ENCODE data around the gene ALPP. TPM values are rescaled to one million over a fixed set of nuclear protein-coding genes. Genes with fewer than 3 reads are reported as not detected.

Gene ALPP
- polyA plus RNA-seq, 1 of the 3 experiments (the other 2 are of a cell fraction), result not detected

- Histone ChIP-seq H3K9ac (no peak overlapping the region), H2AFZ (ENCODE audit: low read depth) (no peak overlapping the region), H3K27me3 (ENCODE audit: insufficient read depth) (peaks cover 18% of the 10 kb centered on the region; the same call in 1 of the 2 replicates), H3K4me2 (no peak overlapping the region), H3K27ac (ENCODE audit: low read depth in 2 of 2, low read length in 1 of 2) (no peak overlapping the region), H3K4me1 (ENCODE audit: control insufficient read depth in 1 of 2, insufficient read depth in 2 of 2, low read depth in 1 of 2, low read length in 1 of 2) (no peaks in the 10 kb centered on the region), H3K79me2 (ENCODE audit: insufficient read depth) (no peaks in the 10 kb centered on the region), H3F3A (replicated peaks; ENCODE audit: insufficient read depth) (no peaks in the 10 kb centered on the region), H3K36me3 (replicated peaks in 1 of 2; ENCODE audit: control insufficient read depth in 1 of 2, insufficient read depth in 2 of 2, low read length in 1 of 2) (no peaks in the 10 kb centered on the region), H4K20me1 (ENCODE audit: insufficient read depth) (no peaks in the 10 kb centered on the region), H3K9me2 (no peaks in the 10 kb centered on the region), H3K9me3 (no peaks in the 10 kb centered on the region), H3K4me3 (ENCODE audit: low read depth in 2 of 2, low read length in 1 of 2) (no peak overlapping the region)
- DNase-seq, result no peak
- CTCF ChIA-PET, result interaction anchor here (0.7 to 1.7 kb wide), 3 partner anchors 37 to 491 kb away, joined by 3 to 4 read pairs (median 3); no protein-coding TSS in a partner anchor
- POLR2A ChIA-PET, result no interaction called here
- TF ChIP-seq USF2 (IDR thresholded peaks at IDR 0.05; ENCODE audit: borderline replicate concordance, low read depth, low read length) (no peak), FOSL2 (IDR thresholded peaks at IDR 0.05; ENCODE audit: borderline replicate concordance, low read depth) (no peak), NFIC (IDR thresholded peaks at IDR 0.05; ENCODE audit: borderline replicate concordance) (no peak), SIN3A (IDR thresholded peaks at IDR 0.05; ENCODE audit: borderline replicate concordance, low read depth, low read length) (no peak), JUND (IDR thresholded peaks at IDR 0.05) (no peak), IRF3 (IDR thresholded peaks at IDR 0.05; ENCODE audit: low read depth, low read length) (no peak), MEF2A (IDR thresholded peaks at IDR 0.05; ENCODE audit: borderline replicate concordance, low read depth) (no peak), EP300 (IDR thresholded peaks at IDR 0.05; ENCODE audit: borderline replicate concordance in 1 of 2, low read depth in 1 of 2, low read length in 1 of 2) (no peak)
- WGBS (ENCODE audit: low lambda C conversion rate), result 34% methylated on average over 2 of the region's 2 CpGs
Observed at GRCh38 chr2:232396683-232397082, 18.1 kb downstream of the ALPP start.

- Histone ChIP-seq H3K9me3 (no peaks in the 10 kb centered on the region), H2AFZ (ENCODE audit: low read depth) (no peak overlapping the region), H3K4me1 (ENCODE audit: control insufficient read depth in 1 of 2, insufficient read depth in 2 of 2, low read depth in 1 of 2, low read length in 1 of 2) (no peaks in the 10 kb centered on the region), H3K27ac (ENCODE audit: low read depth in 2 of 2, low read length in 1 of 2) (no peak overlapping the region), H3K4me2 (no peak overlapping the region), H3K27me3 (ENCODE audit: insufficient read depth) (peaks cover 18% of the 10 kb centered on the region; the same call in 1 of the 2 replicates), H3F3A (replicated peaks; ENCODE audit: insufficient read depth) (no peaks in the 10 kb centered on the region), H3K79me2 (ENCODE audit: insufficient read depth) (no peaks in the 10 kb centered on the region), H3K9ac (no peak overlapping the region), H4K20me1 (ENCODE audit: insufficient read depth) (no peaks in the 10 kb centered on the region), H3K4me3 (ENCODE audit: low read depth in 2 of 2, low read length in 1 of 2) (no peak overlapping the region), H3K9me2 (no peaks in the 10 kb centered on the region), H3K36me3 (replicated peaks in 1 of 2; ENCODE audit: control insufficient read depth in 1 of 2, insufficient read depth in 2 of 2, low read length in 1 of 2) (no peaks in the 10 kb centered on the region)
- 60% methylated on average over 5 of the region's 5 CpGs for WGBS (ENCODE audit: low lambda C conversion rate)
- ChIA-PET POLR2A (no interaction called here), CTCF (interaction anchor here (1.3 to 1.7 kb wide), 2 partner anchors 493 to 498 kb away, joined by 3 to 4 read pairs; no protein-coding TSS in a partner anchor)
- DNase-seq, result no peak
- TF ChIP-seq RFX5 (IDR thresholded peaks at IDR 0.05; ENCODE audit: low read length) (no peak), RAD21 (IDR thresholded peaks at IDR 0.05; ENCODE audit: low read length) (no peak), IRF3 (IDR thresholded peaks at IDR 0.05; ENCODE audit: low read depth, low read length) (no peak), CTCF (IDR thresholded peaks at IDR 0.05) (no peak), PBX3 (IDR thresholded peaks at IDR 0.05) (no peak), RXRA (IDR thresholded peaks at IDR 0.05; ENCODE audit: borderline replicate concordance, low read depth) (no peak), USF2 (IDR thresholded peaks at IDR 0.05; ENCODE audit: borderline replicate concordance, low read depth, low read length) (no peak), GABPA (IDR thresholded peaks at IDR 0.05; ENCODE audit: low read depth) (no peak), SMC3 (IDR thresholded peaks at IDR 0.05; ENCODE audit: low read depth, low read length) (no peak), POLR2AphosphoS5 (IDR thresholded peaks at IDR 0.05; ENCODE audit: low read depth, low read length) (no peak), NRF1 (IDR thresholded peaks at IDR 0.05; ENCODE audit: low read depth, low read length) (no peak), MAX (IDR thresholded peaks at IDR 0.05; ENCODE audit: low read depth) (no peak), SIN3A (IDR thresholded peaks at IDR 0.05; ENCODE audit: borderline replicate concordance, low read depth, low read length) (no peak), FOSL2 (IDR thresholded peaks at IDR 0.05; ENCODE audit: borderline replicate concordance, low read depth) (no peak), YY1 (IDR thresholded peaks at IDR 0.05; ENCODE audit: low read depth) (no peak)
Observed at GRCh38 chr2:232398293-232399034, 19.9 kb downstream of the ALPP start.
